Measurements from ENCODE around the gene ANKRD33. TPM values are rescaled to one million over a fixed set of nuclear protein-coding genes. Genes with fewer than 3 reads are reported as not detected.

Gene ANKRD33
- total and polyA plus RNA-seq, 2 experiments from 2014 or later: 0.27 to 1.7 TPM

DNA sequence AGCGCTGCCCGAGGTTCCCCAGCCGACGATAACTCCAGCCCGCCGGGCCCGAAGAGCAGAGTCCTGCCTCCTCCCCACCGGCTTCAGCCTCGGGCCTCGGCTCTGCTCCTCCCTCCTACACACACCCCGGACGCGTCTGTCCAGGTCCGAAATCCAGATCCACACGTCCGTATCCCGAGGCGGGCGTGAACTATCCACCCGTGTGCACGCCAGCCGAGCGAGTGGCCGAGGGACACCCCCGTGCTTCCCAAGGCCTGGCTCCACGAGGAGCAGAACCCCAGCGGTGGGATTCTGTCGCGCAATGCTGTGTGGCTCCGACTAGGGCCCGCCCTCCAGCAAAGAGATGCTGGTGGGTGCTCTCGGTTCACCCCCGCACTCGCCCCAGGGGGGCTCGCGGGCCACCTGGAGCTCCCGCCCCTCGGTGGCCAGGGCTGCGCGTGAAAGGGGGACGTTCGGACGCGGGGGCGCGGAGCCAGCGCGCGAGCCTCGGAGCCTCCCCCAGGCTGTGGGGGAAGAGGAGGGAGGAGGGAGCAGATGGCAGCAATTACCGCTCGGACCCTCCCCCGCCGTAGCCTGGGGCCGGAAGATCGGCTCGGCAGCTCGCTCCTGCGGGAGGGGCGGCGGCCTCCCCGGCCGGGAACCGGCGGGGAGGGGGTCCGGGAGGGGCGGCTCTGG is 18.9 kb upstream of the ANKRD33 start (continued):
- peak; percentile 31; the same call in 1 of the 2 replicates for TF ChIP-seq POLR2AphosphoS5 (IDR thresholded peaks at IDR 0.05; ENCODE audit: low read depth)

GRCh38 chr12:51869496-51869865 is 18.4 kb upstream of the ANKRD33 start:
- peak; percentile 50 for DNase-seq (ENCODE audit: low spot score)
- Histone ChIP-seq H3K36me3 (ENCODE audit: insufficient read depth) (no peaks in the 10 kb centered on the region), H3K4me3 (peak overlapping the region; percentile 92), H3K4me1 (ENCODE audit: insufficient read depth) (peaks cover 56% of the 10 kb centered on the region), H3F3A (replicated peaks; ENCODE audit: low read depth) (peaks cover 27% of the 10 kb centered on the region; the same call in 1 of the 2 replicates), H3K27ac (ENCODE audit: low read depth) (no peak overlapping the region), H3K79me2 (replicated peaks; ENCODE audit: insufficient read depth) (no peaks in the 10 kb centered on the region), H3K9me2 (ENCODE audit: insufficient read depth) (no peaks in the 10 kb centered on the region), H2AFZ (peak overlapping the region; percentile 94), H3K27me3 (ENCODE audit: insufficient read depth) (peaks cover 49% of the 10 kb centered on the region), H4K20me1 (replicated peaks; ENCODE audit: insufficient read depth) (no peaks in the 10 kb centered on the region), H3K4me2 (peak overlapping the region; percentile 96)
- ATAC-seq: peak; percentile 15
- H3K4me3 Mint-ChIP-seq: peak overlapping the region; percentile 65
- peaks cover 37% of the 10 kb centered on the region for H3K27me3 Mint-ChIP-seq (ENCODE audit: insufficient read depth, low read depth, poor library complexity)
- H3K4me1 Mint-ChIP-seq: peaks cover 65% of the 10 kb centered on the region
- no peak overlapping the region for H3K27ac Mint-ChIP-seq
- TF ChIP-seq CREB1 (CRISPR knock-in tag; IDR thresholded peaks at IDR 0.05; ENCODE audit: low read depth) (no peak), POLR2AphosphoS5 (IDR thresholded peaks at IDR 0.05; ENCODE audit: low read depth) (no peak), EZH2 (IDR thresholded peaks at IDR 0.05; ENCODE audit: low read depth, unreplicated experiment) (no peak), STAT1 (IDR thresholded peaks at IDR 0.05; ENCODE audit: unreplicated experiment) (no peak), REST (IDR thresholded peaks at IDR 0.05; ENCODE audit: unreplicated experiment) (no peak), EZH2phosphoT487 (IDR thresholded peaks at IDR 0.05; ENCODE audit: unreplicated experiment) (no peak), ZNF331 (CRISPR knock-in tag; IDR thresholded peaks at IDR 0.05; ENCODE audit: low read depth) (no peak), JUNB (IDR thresholded peaks at IDR 0.05; ENCODE audit: unreplicated experiment) (no peak), ZNF114 (CRISPR knock-in tag; IDR thresholded peaks at IDR 0.05) (no peak), NANOG (IDR thresholded peaks at IDR 0.05; ENCODE audit: borderline replicate concordance) (no peak), ZNF462 (CRISPR knock-in tag; IDR thresholded peaks at IDR 0.05) (no peak)
- TF ChIP-seq, protein P1, sequence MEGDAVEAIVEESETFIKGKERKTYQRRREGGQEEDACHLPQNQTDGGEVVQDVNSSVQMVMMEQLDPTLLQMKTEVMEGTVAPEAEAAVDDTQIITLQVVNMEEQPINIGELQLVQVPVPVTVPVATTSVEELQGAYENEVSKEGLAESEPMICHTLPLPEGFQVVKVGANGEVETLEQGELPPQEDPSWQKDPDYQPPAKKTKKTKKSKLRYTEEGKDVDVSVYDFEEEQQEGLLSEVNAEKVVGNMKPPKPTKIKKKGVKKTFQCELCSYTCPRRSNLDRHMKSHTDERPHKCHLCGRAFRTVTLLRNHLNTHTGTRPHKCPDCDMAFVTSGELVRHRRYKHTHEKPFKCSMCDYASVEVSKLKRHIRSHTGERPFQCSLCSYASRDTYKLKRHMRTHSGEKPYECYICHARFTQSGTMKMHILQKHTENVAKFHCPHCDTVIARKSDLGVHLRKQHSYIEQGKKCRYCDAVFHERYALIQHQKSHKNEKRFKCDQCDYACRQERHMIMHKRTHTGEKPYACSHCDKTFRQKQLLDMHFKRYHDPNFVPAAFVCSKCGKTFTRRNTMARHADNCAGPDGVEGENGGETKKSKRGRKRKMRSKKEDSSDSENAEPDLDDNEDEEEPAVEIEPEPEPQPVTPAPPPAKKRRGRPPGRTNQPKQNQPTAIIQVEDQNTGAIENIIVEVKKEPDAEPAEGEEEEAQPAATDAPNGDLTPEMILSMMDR (conservative IDR thresholded peaks at IDR 0.05; ENCODE audit: low read depth in 2 of 2): no peak
- TF ChIP-seq, protein P2, sequence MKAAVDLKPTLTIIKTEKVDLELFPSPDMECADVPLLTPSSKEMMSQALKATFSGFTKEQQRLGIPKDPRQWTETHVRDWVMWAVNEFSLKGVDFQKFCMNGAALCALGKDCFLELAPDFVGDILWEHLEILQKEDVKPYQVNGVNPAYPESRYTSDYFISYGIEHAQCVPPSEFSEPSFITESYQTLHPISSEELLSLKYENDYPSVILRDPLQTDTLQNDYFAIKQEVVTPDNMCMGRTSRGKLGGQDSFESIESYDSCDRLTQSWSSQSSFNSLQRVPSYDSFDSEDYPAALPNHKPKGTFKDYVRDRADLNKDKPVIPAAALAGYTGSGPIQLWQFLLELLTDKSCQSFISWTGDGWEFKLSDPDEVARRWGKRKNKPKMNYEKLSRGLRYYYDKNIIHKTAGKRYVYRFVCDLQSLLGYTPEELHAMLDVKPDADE (IDR thresholded peaks at IDR 0.05): no peak
- H3K36me3 Mint-ChIP-seq (ENCODE audit: low read depth): no peaks in the 10 kb centered on the region
- H3K9me3 Mint-ChIP-seq: no peaks in the 10 kb centered on the region
